ENCODE measurements around the gene CXCL10. TPM values are rescaled to one million over a fixed set of nuclear protein-coding genes. Genes with fewer than 3 reads are reported as not detected.

Gene CXCL10
- total RNA-seq, 1 donor from 2014 or later, result not detected

DNA sequence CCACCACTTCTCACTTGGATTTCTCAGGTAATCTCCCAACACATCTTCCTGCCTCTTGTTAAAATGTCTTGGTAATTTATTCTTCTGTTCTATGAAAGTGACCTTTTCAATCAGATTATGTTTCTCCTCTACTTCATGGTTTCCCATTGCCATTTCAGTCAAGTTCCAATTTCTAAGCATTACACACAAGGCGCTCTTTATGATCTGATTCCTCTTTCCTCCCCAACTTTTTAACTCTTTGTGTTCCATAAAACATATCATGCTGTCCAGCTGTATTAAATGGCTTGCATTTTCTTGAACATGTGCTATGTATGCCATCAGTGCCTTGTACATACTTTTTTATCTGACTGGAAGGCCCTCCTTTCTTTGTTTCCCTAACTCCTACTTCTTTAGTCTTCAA lies 38.1 kb upstream of the CXCL10 start:
- no peaks in the 10 kb centered on the region for H3K36me3 Mint-ChIP-seq
- peaks cover 10% of the 10 kb centered on the region for H3K4me1 Mint-ChIP-seq

DNA sequence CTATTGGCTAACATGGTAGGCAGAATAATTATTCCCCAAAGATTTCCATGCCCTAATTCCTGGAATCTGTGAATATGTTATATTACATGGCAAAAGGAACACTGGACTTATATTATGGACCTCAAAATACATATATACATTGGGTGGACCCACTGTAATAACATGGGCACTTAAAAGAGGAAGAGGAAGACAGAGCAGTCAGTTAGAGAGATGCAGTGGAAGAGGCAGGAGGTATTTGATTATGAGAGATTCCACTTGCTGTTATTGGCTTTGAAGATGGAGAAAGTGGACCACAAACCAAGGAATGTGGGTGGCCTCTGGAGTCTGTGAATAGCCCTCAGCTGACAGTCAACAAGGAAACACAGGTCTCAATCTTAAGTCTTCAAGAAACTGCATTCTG lies 37.2 kb upstream of the CXCL10 start:
- Mint-ChIP-seq H3K9me3 (no peaks in the 10 kb centered on the region), H3K4me1 (peaks cover 13% of the 10 kb centered on the region), H3K27ac (no peak overlapping the region), H3K36me3 (no peaks in the 10 kb centered on the region), H3K4me3 (no peak overlapping the region), H3K27me3 (ENCODE audit: low read depth) (peaks cover 18% of the 10 kb centered on the region)
- DNase-seq (ENCODE audit: low spot score in 2 of 2, unreplicated experiment in 2 of 2), result no peak
- TF ChIP-seq, protein P1, sequence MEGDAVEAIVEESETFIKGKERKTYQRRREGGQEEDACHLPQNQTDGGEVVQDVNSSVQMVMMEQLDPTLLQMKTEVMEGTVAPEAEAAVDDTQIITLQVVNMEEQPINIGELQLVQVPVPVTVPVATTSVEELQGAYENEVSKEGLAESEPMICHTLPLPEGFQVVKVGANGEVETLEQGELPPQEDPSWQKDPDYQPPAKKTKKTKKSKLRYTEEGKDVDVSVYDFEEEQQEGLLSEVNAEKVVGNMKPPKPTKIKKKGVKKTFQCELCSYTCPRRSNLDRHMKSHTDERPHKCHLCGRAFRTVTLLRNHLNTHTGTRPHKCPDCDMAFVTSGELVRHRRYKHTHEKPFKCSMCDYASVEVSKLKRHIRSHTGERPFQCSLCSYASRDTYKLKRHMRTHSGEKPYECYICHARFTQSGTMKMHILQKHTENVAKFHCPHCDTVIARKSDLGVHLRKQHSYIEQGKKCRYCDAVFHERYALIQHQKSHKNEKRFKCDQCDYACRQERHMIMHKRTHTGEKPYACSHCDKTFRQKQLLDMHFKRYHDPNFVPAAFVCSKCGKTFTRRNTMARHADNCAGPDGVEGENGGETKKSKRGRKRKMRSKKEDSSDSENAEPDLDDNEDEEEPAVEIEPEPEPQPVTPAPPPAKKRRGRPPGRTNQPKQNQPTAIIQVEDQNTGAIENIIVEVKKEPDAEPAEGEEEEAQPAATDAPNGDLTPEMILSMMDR (IDR thresholded peaks at IDR 0.05; ENCODE audit: unreplicated experiment), result no peak

More for the DNA sequence above, 38.1 kb upstream of the CXCL10 start:
- TF ChIP-seq, protein P1 (IDR thresholded peaks at IDR 0.05; ENCODE audit: unreplicated experiment), result no peak
- no peak for DNase-seq (ENCODE audit: low spot score in 2 of 2, unreplicated experiment in 2 of 2)
- Mint-ChIP-seq H3K27ac (no peak overlapping the region), H3K4me3 (no peak overlapping the region), H3K9me3 (no peaks in the 10 kb centered on the region), H3K27me3 (ENCODE audit: low read depth) (peaks cover 15% of the 10 kb centered on the region)

DNA sequence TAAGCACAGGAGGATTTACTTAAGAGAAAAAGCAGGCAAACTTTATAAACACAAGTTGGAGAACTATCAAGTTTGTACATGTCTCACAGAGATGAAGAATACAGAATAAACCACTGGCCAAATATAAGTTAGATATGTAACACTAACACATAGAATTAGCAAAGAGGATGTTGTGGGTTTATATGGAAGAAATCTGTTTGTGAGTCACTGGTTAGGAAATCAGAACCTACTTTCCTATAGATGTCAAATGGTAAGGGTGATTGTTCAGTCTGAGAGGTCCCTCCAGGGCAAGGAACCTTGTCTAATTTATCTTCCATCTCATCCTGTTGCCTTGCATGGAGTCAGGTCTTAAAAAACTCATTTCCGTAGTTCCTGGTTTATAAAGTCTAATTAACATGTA lies 36.5 kb upstream of the CXCL10 start:
- Mint-ChIP-seq H3K27me3 (ENCODE audit: low read depth) (peaks cover 18% of the 10 kb centered on the region), H3K4me1 (peaks cover 18% of the 10 kb centered on the region), H3K27ac (no peak overlapping the region), H3K36me3 (no peaks in the 10 kb centered on the region), H3K4me3 (no peak overlapping the region), H3K9me3 (no peaks in the 10 kb centered on the region)
- DNase-seq (ENCODE audit: low spot score in 2 of 2, unreplicated experiment in 2 of 2), result no peak
- TF ChIP-seq, protein P1 (IDR thresholded peaks at IDR 0.05; ENCODE audit: unreplicated experiment), result no peak

DNA sequence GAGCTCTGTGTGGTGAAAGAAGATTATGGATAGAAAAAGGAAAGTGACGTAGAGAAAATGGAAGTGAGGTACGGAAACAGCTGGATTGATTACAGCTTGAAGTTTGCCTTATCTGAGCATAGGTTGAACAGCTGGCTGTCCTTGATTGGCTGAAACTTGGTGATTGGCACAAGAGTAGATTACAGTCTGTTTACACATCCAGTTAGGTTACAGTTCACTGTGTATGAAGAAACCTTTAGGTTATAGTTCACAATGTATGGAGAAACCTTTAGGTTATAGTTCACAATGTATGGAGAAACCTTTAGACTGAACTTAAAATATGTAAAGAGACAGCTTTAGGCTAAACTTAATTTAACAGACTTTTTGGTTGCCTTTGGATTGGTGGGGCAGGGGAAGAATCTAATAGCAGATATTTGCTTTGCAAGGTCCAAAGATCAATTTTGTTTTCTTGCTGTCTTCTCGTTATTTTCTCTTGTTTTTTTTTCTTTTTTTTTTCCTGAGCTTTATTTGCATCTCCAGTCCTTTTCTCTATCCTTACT lies 35.7 kb upstream of the CXCL10 start:
- Mint-ChIP-seq H3K27ac (no peak overlapping the region), H3K27me3 (ENCODE audit: low read depth) (peaks cover 18% of the 10 kb centered on the region), H3K36me3 (no peaks in the 10 kb centered on the region), H3K4me1 (peaks cover 19% of the 10 kb centered on the region), H3K4me3 (no peak overlapping the region), H3K9me3 (no peaks in the 10 kb centered on the region)
- DNase-seq (ENCODE audit: low spot score in 2 of 2, unreplicated experiment in 2 of 2), result no peak
- TF ChIP-seq, protein P1 (IDR thresholded peaks at IDR 0.05; ENCODE audit: unreplicated experiment), result no peak

DNA sequence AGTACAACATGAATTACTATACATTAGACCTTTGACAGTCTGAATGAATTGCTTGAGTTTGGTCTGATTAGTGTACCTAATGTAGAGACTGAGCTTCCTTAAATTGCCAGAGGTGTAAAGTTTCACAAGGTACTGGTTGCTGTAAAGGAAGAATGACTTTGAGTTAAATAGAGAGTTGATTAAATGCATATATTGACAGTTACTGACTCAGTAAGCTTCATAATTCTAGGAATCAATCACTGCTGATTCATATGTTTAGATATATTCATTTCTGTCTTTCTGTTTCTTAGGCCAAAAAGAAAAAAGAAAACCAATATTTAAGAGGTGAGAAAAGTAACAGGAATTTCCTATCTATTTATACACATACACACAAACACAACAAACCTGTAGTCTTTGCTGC lies 35.0 kb upstream of the CXCL10 start:
- Mint-ChIP-seq H3K27me3 (ENCODE audit: low read depth) (peaks cover 18% of the 10 kb centered on the region), H3K27ac (no peak overlapping the region)
- TF ChIP-seq, protein P1 (IDR thresholded peaks at IDR 0.05; ENCODE audit: unreplicated experiment), result no peak

DNA sequence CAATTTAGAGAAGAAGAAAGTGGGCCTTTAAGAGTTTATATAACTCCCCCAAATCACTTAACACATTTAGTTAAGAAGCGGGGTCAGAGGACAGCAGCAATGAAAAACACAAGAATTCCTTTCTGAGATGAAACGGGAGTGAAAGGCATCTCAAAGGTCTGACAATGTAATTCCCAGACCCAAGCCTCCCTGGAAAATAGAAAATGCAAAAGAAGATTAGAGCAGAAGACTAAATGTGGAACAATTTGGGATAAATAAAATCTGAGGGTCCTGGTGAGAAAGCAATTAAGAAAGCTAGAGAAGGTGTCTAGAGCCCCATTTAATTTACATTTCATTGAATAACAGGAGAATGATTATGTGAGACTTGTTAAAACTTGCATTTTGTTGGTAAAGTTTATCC lies 32.1 kb upstream of the CXCL10 start:
- H3K36me3 Mint-ChIP-seq, result no peaks in the 10 kb centered on the region
- no peak overlapping the region for H3K27ac Mint-ChIP-seq
- peaks cover 18% of the 10 kb centered on the region for H3K27me3 Mint-ChIP-seq (ENCODE audit: low read depth)

More for the DNA sequence above, 35.0 kb upstream of the CXCL10 start:
- Mint-ChIP-seq H3K4me3 (no peak overlapping the region), H3K4me1 (peaks cover 23% of the 10 kb centered on the region), H3K9me3 (no peaks in the 10 kb centered on the region), H3K36me3 (no peaks in the 10 kb centered on the region)
- no peak for DNase-seq (ENCODE audit: low spot score in 2 of 2, unreplicated experiment in 2 of 2)

More for the DNA sequence above, 32.1 kb upstream of the CXCL10 start:
- no peak overlapping the region for H3K4me3 Mint-ChIP-seq
- TF ChIP-seq, protein P1 (IDR thresholded peaks at IDR 0.05; ENCODE audit: unreplicated experiment), result no peak
- peaks cover 12% of the 10 kb centered on the region for H3K4me1 Mint-ChIP-seq
- H3K9me3 Mint-ChIP-seq, result no peaks in the 10 kb centered on the region
- DNase-seq (ENCODE audit: low spot score in 2 of 2, unreplicated experiment in 2 of 2), result no peak
